Measurements from ENCODE around the gene RNF144B.
"Not testable (repeated sequence)": the region's sequence is repeated elsewhere in the genome, so short reads cannot be mapped to it uniquely, and the experiment has no call there.

The RNF144B gene

DNA sequence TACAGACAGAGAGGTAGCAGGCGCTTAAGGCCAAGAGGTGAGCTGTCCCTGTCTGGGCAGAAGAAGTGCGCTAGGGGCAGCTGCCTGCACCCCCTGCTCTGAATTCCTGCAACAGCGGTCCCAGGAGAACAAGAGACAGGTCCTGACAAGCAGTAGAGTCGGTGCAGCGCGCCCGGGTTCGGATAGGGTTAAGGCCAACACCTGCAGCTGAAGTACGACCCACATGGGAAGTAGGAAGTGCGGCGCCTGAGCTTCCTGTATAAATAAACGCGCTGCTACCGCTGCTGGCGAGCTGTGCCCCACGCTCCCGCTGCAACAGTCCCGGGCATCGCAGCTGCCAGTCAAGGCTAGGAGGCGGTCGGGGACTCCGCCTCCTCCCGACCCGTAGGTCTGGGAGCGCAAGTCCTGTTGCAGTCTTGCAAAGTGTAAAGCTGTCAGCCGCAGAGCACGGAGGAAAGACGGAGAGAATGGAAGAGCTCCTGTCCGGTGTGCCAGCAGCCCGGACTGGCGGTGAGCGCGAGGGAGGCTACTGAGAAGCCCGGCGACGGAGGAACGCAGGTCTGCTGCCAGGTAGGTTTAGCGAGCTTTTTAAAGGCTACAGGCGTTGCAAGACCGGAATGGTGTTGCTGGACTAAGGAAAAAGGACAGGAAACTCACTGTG lies at the start of gene RNF144B:
Gene RNF144B, plus strand, starts transcription at position 290 of the 661 bp plus-strand sequence. CDS start 12,185 bp downstream, outside the sequence.
- peak; percentile 31 for DNase-seq (ENCODE audit: low spot score)

DNA sequence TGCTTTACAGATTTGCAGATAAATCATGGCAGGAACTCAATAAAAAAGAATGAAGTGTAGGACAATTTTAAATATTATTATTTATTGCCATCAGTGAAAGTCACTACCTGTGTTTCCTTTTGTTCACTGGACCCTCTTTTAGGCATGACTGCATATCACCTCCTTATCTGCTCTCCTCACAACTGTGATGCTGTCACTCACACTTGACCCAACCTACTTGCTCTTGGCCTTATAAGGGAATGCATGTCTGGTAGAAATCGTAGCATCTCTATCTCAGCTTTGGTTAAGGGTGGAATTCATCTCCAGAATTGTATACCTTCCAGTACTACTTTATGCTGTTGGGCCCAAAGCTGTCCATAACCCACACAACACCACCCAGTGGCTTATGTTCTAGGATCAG lies 47.6 kb upstream of the RNF144B start:
- no peak for DNase-seq (ENCODE audit: low spot score)

DNA sequence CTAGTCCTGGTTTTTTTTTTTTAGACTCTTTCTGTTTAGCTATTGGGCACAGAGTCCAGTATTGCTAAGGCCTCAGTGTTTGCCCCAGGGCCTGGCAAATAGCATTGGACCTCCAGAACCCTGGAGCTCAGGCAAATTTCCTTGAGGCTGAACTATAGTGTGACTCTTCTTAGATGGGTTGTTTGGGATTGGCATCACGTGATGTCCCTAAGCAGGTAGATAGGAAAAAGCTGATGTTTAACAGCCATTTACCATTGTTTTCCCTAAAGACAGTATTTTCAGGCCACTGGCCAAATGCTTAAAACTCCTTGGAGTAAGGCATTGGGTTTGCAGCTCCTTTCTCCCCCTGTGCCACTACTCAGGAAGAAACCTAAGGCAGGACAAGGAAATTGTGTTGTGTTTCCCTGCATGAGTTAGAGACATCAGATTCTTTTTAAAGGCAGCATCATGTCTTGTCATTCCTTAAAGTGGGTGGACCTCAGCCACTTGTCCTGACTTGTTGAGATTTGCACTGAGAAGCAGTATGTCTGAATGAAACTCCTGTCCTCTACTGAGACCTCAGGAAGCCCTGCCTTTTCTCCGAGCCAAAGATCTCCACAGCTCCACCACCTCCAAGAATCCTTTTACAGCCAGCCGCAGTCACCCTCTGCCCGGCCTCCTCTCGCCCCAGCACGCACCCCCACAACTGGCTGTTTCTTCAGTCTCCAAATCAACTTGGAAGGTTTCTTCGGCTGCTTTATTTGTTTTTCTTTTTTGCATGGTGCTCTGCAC lies 46.2 kb upstream of the RNF144B start:
- no peak for DNase-seq (ENCODE audit: low spot score)

DNA sequence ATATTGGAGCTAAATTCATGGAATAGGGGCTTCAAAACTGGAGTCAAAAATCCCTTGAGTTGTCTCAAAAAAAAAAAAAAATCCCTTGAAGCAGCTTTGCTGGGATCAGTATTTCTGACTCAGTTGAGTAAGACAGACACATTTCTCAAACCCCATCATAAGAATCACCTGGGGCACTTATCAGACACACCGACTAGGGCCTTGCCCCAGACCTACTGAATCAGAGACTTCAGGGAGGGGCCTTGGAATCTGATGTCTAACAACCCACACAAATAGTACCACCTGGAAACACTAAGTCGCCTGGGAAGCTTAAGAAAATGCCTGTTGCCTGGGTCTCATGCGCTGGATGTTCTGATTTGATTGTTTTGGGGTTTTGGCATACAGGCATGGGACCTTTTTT lies 44.9 kb upstream of the RNF144B start:
- no peak for DNase-seq (ENCODE audit: low spot score)

DNA sequence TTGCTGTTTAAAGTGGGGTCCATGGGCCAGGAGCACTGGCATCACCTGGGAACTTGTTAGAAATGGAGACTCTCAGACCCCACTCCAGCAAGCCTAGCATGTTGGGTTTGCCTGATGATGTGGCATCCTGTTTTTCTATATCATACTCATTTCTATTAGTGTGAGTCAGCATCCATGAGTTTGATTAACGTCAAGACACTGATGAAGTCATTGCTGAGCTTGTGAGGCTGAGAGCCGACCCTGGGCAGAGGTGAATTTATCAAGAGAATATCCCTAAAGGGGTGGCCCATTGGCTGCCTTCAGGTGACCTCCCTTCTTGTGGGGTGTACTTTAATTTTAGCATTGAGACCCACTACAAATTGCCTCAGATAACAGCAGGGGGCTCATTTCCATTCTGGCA lies 43.4 kb upstream of the RNF144B start:
- DNase-seq (ENCODE audit: low spot score) = no peak

DNA sequence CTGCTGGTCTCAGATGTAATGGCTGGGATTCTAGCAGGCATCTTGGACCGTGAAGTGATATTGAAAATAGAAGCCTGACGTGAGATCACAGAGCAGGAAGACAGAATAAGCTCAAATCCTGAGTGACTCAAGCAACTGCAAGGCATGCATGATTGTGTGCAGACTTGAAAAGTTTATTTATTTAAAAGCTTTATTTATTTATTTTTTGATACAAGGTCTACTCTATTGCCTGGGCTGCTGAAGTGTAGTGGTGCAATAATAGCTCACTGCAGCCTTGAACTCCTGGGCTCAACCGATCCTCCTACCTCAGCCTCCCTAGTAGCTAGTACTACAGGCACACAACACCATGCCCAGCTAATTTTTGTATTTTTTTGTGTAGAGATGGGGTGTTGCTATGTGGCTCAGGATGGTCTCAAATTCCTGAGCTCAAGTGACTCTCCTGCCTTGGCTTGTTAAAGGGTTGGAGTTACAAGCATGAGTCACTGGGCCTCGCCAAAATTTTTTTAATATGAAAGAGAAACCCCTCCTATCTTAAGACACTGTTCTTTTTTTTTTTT lies 40.1 kb upstream of the RNF144B start:
- DNase-seq (ENCODE audit: low spot score) = no peak

DNA sequence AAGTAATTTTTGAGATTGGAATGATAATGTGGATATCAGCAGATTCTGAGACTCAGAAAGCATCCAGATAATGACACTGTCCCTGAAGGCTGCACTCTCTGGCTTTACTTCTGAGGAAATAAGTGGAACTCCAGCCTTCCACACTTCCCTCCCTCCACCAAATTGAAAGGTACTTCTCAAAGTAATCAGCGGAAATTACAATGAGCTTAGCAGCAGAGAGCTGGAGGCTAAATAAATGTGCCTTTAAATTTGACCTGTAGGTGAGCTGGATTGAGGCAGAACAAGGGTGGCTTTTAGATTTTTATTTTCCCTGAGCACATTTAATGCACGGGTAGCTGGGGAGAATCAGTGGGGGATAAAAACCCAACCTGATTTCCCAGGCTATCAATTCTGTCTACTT lies 39.3 kb upstream of the RNF144B start:
- no peak for DNase-seq (ENCODE audit: low spot score)

DNA sequence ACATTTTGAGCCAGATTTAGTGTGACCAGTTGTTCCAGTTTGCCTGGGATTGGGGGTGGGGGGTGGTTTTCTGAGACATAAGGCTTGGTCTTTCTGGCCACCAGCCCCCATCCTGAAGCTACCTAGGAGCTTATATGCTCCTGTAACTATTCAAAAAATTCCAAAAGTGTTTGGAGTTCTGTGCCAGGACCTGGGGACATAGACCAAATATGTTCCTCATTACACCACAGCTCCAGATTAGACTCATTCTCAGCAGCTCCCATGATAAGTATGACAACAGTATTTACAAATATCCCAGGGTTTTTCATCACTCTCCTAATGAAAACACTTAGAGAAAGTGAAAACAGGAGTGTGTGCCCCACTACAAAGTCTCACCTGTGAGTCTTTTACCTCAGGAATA lies 37.8 kb upstream of the RNF144B start:
- no peak for DNase-seq (ENCODE audit: low spot score)

DNA sequence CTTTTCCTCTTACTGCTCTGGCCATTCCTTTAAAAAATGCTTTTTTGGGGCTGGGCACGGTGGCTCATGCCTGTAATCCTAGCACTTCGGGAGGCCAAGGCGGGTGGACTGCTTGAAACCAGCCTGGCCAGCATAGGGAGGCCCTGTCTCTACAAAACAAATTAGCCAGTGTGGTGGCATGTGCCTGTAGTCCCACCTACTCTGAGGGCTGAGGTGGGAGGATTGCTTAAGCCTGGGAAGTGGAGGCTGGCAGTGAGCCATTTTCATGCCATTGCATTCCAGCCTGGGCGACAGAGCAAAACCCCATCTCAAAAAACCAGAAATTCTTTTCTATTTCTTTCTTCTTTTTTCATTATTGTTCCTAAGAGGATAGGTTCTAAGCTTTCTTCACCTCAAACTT lies 36.9 kb upstream of the RNF144B start:
- DNase-seq (ENCODE audit: low spot score) = no peak

DNA sequence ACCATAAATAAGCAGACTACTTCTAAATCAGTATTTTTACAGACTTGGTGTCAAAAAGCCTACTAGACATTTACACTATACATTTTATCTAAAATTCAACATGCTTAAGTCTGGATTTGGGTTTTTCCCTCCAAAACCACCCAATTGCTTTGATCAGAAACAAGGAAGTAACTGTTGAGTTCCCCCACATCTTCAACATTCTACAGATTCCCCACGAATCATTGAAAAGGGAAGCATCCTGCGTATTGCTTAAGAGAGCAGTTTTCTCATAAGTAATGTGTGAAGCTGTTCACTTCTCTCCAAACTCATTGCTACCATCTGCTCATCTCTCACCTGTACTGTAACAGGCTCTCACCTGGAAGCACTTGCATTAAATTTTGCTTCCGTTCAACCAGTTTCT lies 36.4 kb upstream of the RNF144B start:
- DNase-seq (ENCODE audit: low spot score) = no peak

DNA sequence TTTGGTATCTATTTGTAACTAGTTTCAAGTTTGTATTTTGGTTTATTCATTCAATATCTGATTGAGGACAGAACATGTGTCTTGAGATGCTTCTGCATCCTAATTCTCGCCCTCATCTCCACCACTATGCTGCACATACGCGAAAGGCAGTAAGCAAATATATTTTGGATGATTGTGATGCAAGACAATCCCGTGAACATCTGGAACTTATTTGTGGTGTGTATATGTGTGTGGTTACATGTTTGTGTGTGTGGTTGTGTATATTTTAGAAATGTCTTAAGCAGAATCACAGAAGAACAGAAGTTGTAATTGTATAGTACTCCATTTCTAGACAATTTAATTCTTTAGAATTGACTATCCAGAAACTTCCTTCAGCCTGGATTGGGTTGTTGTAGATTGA lies 35.1 kb upstream of the RNF144B start:
- DNase-seq (ENCODE audit: low spot score) = no peak

DNA sequence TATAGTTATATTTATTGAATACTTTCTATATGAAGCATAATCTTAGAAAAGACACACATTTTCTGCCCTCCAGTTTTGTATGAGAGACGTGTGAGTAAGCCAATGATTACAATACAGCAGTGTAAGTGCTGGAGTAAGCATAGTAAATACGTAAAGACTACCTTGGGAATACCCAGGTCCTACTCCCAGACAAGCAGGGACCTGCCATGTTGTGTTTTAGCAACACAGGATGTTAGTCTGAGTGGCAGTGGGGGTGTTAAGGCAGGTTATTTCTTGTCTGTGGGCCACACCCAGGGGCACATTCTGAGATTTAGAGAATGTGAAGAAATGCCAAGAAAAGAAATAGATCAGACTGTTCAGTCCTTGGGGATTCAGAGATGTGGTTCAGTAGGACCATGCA lies 34.3 kb upstream of the RNF144B start:
- no peak for DNase-seq (ENCODE audit: low spot score)

DNA sequence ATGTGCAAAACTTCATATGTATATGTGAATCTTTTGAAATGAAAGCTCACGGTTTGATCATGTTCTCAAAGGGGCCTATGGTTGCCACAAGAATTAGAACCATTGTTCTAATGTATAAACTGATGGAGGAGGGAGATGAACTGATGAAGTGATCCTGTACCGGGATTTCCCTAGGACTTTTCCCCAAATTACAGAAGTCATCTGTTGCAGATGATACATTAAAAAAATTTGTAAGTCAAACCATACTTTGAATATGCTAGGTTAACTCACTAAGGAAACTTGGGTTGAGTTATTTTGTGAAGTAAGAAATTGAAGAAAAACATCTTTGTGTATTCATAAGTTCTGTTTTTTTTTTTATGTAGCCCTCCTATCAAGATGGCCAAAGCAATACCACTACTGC lies 33.9 kb upstream of the RNF144B start:
- no peak for DNase-seq (ENCODE audit: low spot score)

DNA sequence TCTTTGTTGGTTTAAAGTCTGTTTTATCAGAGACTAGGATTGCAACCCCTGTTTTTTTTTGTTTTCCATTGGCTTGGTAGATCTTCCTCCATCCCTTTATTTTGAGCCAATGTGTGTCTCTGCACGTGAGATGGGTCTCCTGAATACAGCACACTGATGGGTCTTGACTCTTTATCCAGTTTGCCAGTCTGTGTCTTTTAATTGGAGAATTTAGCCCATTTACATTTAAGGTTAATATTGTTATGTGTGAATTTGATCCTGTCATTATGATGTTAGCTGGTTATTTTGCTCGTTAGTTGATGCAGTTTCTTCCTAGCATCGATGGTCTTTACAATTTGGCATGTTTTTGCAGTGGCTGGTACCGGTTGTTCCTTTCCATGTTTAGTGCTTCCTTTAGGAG lies 29.6 kb upstream of the RNF144B start:
- DNase-seq (ENCODE audit: low spot score) = not testable (repeated sequence)

DNA sequence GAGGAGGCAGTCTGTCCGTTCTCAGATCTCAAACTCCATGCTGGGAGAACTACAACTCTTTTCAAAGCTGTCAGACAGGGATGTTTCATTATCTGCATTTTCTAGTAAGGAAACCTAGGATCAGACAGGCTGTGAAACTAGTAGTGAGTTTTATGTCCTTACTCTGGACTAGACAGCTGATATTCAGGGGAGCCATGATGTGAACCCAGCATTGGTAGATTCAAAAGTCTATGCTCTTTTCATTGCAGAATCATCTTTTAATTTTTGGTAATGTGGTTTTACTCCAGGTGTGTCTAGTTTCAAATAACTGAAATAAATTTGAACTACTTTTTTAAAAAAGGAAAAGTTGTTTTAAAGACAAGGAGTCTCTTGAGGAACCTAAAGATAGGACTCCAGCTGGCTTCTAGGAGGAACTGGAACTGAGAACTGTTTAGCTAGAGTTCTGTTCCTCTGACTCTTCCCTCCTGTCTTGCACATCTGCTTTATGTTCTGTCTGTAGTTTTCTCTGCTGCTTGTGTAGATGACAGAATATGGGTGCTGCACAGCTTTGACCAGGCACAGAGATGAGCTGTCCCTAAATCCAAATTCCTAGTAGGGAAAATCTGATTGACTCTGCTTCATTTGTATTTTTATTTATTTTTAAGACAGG lies 27.8 kb upstream of the RNF144B start:
- no peak for DNase-seq (ENCODE audit: low spot score)

DNA sequence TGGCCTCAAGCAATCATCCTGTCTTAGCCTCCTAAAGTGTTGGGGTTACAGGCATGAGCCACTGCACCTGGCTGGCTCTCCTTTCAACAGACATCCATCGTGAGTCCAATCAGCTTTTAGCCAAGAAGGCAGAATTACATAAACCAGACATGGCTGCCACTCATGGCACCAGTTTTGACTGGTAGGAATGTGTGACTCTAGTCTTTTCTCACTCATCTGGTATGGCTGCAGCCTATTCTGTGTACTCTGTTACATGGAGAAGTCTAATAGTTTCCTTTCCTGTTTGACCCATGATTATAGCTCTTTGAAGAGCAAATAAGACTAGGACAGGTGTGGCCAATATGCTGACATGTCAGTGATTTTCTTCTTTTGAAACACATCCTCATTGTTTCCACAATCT lies 27.0 kb upstream of the RNF144B start:
- DNase-seq (ENCODE audit: low spot score) = no peak

DNA sequence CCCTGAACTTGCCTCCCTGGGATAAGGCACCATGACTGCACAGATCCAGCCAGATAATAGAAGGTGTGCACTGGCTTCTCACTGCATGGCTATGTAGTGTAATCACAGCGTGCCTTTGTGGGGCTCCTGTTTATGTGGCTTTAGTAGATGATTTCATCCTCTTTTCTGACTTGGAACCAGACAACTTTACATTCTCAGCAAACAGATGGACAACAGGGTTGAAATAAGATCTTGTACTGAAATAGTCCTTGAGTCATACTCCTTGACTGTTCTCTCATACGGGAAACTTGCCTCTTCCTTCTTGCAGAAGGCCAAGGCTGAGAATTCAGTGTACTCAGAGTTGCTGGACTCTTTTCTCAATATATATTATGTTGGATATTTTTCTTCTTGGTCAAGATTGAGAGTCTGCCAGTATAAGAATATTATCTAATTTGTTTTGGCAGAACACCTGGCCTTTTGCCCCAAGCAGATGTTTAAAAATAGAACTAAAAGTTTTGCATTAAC lies 25.0 kb upstream of the RNF144B start:
- no peak for DNase-seq (ENCODE audit: low spot score)

DNA sequence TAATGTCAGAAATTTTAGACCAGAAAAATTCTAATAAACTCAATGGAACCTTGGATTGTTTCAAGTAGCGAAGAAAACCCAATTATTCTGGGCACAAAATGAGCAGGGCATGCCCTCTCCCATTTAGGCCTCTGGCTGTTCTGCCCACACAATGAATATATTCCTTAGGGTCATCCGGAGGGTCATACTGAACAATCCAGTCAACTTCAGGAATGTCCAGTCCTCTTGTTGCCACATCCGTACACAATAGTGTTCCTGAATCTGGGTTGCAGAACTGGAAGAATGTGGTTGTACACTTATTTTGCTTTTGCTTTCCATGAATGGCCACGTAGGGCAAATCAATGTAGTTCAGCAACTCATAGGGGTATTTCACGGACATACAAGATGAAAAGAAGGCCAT lies 23.4 kb upstream of the RNF144B start:
- DNase-seq (ENCODE audit: low spot score) = no peak

DNA sequence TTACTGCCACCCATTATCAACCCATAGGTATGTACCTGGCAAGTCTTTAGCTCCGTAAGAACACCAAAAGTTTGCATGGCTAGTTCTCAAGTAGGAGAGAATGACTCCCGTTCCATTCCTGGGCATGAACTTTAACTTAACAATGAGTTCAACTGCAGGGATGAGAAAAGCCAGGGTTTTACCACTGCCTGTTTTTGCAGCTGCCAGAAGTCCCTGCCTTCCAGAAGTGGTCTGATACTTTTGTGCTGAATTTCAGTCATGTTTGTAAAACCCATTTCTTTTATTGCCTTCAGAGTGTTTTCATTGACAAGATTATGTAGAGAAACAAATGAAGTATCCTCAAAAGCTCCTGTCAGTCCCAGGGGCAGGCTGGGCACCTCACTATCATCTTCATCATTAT lies 22.6 kb upstream of the RNF144B start:
- DNase-seq (ENCODE audit: low spot score) = not testable (repeated sequence)

DNA sequence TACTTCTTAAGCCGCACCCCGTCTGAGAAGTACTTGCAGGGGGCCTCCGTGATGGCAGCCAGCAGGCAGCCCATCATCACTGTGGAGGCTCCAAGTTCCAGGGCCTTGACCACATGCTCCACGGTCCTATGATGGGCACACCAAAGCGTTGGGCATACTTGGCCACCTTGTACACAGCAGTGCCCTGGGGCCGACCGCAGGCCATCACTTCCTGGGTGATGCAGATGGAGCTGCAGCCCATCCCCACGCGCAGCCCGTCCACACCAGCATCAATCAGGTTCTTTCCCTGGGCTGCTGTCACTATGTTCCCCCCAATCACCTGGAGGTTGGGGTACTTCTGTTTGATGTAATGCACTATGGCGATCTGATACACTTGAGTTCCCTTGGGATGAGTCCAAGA lies 19.8 kb upstream of the RNF144B start:
- no peak for DNase-seq (ENCODE audit: low spot score)

DNA sequence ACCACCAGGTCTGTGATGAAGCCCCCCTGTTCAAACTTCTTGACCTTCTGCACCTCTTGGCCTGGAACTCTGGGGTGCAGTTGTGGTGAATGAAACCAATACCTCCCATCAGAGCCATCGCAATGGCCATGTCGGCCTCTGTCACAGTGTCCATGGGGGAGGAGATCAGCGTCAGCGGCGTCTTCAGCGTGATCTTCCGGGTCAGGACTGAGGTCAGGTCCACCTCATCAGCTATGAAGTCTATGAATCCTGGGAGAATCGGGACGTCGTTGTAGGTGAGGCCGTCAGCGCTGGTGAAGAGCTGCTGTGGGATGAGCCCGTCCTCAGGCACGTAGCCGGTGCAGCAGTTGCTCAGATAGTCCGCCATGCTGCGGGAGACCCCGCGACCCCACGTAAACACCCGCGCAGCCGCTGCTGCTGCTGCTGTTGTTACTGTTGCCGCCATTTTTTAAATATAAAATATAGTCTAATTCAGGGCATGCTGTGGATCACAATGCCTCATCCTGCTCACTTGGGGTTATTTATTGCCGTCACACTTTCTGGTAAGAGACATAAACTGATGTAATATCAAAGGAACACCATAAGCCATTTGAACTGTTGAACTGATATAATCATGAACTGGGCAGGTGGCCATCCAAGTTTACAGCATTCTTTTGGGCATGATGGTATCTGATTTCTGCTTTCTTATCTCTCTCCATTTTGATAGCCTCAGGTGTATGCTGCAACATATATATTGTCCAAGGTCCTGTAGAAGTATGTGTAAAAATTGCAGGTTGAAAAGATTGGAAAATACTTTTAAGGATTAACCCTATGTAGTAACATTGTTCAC lies 18.7 kb upstream of the RNF144B start:
- no peak for DNase-seq (ENCODE audit: low spot score)

DNA sequence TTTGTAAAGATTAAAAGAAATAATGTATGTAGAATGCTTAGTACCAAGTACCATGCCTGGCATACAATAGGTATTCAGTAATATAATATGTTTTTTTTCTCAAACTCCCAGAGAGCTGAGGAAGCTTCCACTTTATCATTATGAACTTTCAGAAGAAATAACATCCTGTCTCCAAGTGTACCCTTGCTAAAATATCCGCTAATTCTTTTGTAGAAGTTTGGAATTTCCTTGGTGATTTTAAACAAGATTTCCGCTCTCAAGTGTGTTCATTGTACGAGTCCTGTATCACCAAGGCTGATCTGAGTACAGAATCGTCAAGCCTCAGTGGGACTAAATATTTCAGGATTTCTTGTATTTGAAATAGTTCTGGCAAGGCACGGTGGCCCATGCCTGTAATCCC lies 16.1 kb upstream of the RNF144B start:
- DNase-seq (ENCODE audit: low spot score) = no peak
